ENCODE data around the gene ITGAE.
"Not testable (repeated sequence)": the region's sequence is repeated elsewhere in the genome, so short reads cannot be mapped to it uniquely, and the experiment has no call there.

Gene ITGAE

GRCh38 chr17:3796110-3796821 lies 4.7 kb downstream of the ITGAE start:
- FAIRE-seq (no peak), DNase-seq (ENCODE audit: low spot score) (no peak)

GRCh38 chr17:3795390-3796102 lies 5.4 kb downstream of the ITGAE start:
- FAIRE-seq: no peak

GRCh38 chr17:3794557-3795389 lies 6.2 kb downstream of the ITGAE start:
- FAIRE-seq (no peak), DNase-seq (ENCODE audit: low spot score) (peak; percentile 52)

More at GRCh38 chr17:3795390-3796102, 5.4 kb downstream of the ITGAE start:
- no peak for DNase-seq (ENCODE audit: low spot score)

GRCh38 chr17:3794152-3794551 lies 6.8 kb downstream of the ITGAE start:
- FAIRE-seq: not testable (repeated sequence)

GRCh38 chr17:3793258-3793657 lies 7.7 kb downstream of the ITGAE start:
- FAIRE-seq; DNase-seq (ENCODE audit: low spot score): not testable (repeated sequence)

More at GRCh38 chr17:3794152-3794551, 6.8 kb downstream of the ITGAE start:
- DNase-seq (ENCODE audit: low spot score): not testable (repeated sequence)

- no peak for DNase-seq (ENCODE audit: low spot score)
These were observed 8.5 kb downstream of the ITGAE start for GRCh38 chr17:3792481-3792880.

GRCh38 chr17:3788200-3788599 lies 12.8 kb downstream of the ITGAE start:
- no peak for DNase-seq (ENCODE audit: low spot score)
- FAIRE-seq: no peak

More at GRCh38 chr17:3792481-3792880, 8.5 kb downstream of the ITGAE start:
- no peak for FAIRE-seq

GRCh38 chr17:3785323-3785722 lies 15.7 kb downstream of the ITGAE start:
- DNase-seq (ENCODE audit: low spot score); FAIRE-seq: not testable (repeated sequence)

GRCh38 chr17:3782751-3783150 lies 18.2 kb downstream of the ITGAE start:
- DNase-seq (ENCODE audit: low spot score) (no peak), FAIRE-seq (no peak)

- FAIRE-seq (no peak), DNase-seq (ENCODE audit: low spot score) (no peak)
These were observed 20.0 kb downstream of the ITGAE start for GRCh38 chr17:3780986-3781385.

GRCh38 chr17:3777366-3778120 lies 23.4 kb downstream of the ITGAE start:
- no peak for FAIRE-seq
- DNase-seq (ENCODE audit: low spot score): no peak

- no peak for FAIRE-seq
These were observed 27.0 kb downstream of the ITGAE start for GRCh38 chr17:3773966-3774365.

GRCh38 chr17:3773511-3773910 lies 27.5 kb downstream of the ITGAE start:
- FAIRE-seq: no peak

More at GRCh38 chr17:3773966-3774365, 27.0 kb downstream of the ITGAE start:
- no peak for DNase-seq (ENCODE audit: low spot score)

GRCh38 chr17:3772764-3773163 lies 28.2 kb downstream of the ITGAE start:
- DNase-seq (ENCODE audit: low spot score): no peak
- FAIRE-seq: no peak

More at GRCh38 chr17:3773511-3773910, 27.5 kb downstream of the ITGAE start:
- peak; percentile 54 for DNase-seq (ENCODE audit: low spot score)

- no peak for FAIRE-seq
These were observed 29.8 kb downstream of the ITGAE start for GRCh38 chr17:3771140-3771539.

GRCh38 chr17:3770466-3770865 lies 30.5 kb downstream of the ITGAE start:
- no peak for DNase-seq (ENCODE audit: low spot score)

More at GRCh38 chr17:3771140-3771539, 29.8 kb downstream of the ITGAE start:
- no peak for DNase-seq (ENCODE audit: low spot score)

GRCh38 chr17:3768769-3769168 lies 32.2 kb downstream of the ITGAE start:
- no peak for DNase-seq (ENCODE audit: low spot score)
- FAIRE-seq: no peak

More at GRCh38 chr17:3770466-3770865, 30.5 kb downstream of the ITGAE start:
- no peak for FAIRE-seq

GRCh38 chr17:3768341-3768740 lies 32.6 kb downstream of the ITGAE start:
- no peak for FAIRE-seq

GRCh38 chr17:3766779-3767178 lies 34.2 kb downstream of the ITGAE start:
- no peak for DNase-seq (ENCODE audit: low spot score)
- no peak for FAIRE-seq

More at GRCh38 chr17:3768341-3768740, 32.6 kb downstream of the ITGAE start:
- DNase-seq (ENCODE audit: low spot score): no peak

GRCh38 chr17:3765981-3766380 lies 35.0 kb downstream of the ITGAE start:
- FAIRE-seq: no peak
- no peak for DNase-seq (ENCODE audit: low spot score)

GRCh38 chr17:3763777-3764170 lies 37.2 kb downstream of the ITGAE start:
- no peak for FAIRE-seq
- no peak for DNase-seq (ENCODE audit: low spot score)

All from urothelium cell line (cell line).